ENCODE results near the gene TSPAN8. TPM values are rescaled to one million over a fixed set of nuclear protein-coding genes. Genes with fewer than 3 reads are reported as not detected.

Gene TSPAN8
- total RNA-seq, 1 experiment from 2014 or later: 4.2 TPM

DNA sequence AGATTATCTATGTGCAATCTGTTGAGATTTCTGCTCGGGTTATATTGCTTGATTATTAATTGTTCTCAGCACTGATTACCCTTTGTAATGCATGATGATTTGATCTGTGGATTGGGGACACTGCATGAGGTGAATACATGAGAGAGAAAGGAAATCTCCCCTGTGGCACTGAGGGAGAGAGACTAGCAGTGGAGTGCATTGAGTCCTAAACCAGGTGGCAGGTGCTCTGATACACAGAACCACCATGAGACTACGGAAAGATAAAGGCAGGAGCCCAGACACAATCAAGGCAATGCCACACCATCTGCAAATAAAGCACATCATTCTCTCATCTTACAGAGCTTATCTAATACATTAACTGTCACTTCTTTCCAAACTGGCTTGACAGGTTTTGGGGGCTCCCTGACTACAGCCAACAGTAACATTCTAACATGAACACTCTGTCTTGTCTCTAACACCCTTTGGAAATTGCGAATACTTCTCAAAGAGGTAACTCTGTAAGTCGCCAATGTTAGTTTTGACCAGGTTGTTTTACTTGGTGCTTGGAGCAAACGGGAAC lies 37.6 kb upstream of the TSPAN8 start:
- POLR2A ChIA-PET: no interaction called here
- Histone ChIP-seq H3K27me3 (ENCODE audit: control insufficient read depth, insufficient read depth, low read length) (no peaks in the 10 kb centered on the region), H3K4me1 (ENCODE audit: control insufficient read depth, insufficient read depth, low read length) (no peaks in the 10 kb centered on the region), H3K4me3 (ENCODE audit: low read depth in 2 of 2, low read length in 2 of 2) (no peak overlapping the region), H3K36me3 (ENCODE audit: control insufficient read depth, insufficient read depth, low read length) (no peaks in the 10 kb centered on the region), H3K9me3 (ENCODE audit: control insufficient read depth, insufficient read depth, low read depth, low read length) (no peaks in the 10 kb centered on the region), H3K27ac (ENCODE audit: low read length) (no peak overlapping the region)
- intact Hi-C loops (cut with micrococcal nuclease; ENCODE audit: unreplicated experiment) (no loop called here), in situ Hi-C loops (cut with HindIII; ENCODE audit: low pct_unique_long_range_greater_than_20kb, low sequenced_read_pairs) (no loop called here)
- TF ChIP-seq, protein P1, sequence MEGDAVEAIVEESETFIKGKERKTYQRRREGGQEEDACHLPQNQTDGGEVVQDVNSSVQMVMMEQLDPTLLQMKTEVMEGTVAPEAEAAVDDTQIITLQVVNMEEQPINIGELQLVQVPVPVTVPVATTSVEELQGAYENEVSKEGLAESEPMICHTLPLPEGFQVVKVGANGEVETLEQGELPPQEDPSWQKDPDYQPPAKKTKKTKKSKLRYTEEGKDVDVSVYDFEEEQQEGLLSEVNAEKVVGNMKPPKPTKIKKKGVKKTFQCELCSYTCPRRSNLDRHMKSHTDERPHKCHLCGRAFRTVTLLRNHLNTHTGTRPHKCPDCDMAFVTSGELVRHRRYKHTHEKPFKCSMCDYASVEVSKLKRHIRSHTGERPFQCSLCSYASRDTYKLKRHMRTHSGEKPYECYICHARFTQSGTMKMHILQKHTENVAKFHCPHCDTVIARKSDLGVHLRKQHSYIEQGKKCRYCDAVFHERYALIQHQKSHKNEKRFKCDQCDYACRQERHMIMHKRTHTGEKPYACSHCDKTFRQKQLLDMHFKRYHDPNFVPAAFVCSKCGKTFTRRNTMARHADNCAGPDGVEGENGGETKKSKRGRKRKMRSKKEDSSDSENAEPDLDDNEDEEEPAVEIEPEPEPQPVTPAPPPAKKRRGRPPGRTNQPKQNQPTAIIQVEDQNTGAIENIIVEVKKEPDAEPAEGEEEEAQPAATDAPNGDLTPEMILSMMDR (IDR thresholded peaks at IDR 0.05): no peak
- TF ChIP-seq, protein P2, sequence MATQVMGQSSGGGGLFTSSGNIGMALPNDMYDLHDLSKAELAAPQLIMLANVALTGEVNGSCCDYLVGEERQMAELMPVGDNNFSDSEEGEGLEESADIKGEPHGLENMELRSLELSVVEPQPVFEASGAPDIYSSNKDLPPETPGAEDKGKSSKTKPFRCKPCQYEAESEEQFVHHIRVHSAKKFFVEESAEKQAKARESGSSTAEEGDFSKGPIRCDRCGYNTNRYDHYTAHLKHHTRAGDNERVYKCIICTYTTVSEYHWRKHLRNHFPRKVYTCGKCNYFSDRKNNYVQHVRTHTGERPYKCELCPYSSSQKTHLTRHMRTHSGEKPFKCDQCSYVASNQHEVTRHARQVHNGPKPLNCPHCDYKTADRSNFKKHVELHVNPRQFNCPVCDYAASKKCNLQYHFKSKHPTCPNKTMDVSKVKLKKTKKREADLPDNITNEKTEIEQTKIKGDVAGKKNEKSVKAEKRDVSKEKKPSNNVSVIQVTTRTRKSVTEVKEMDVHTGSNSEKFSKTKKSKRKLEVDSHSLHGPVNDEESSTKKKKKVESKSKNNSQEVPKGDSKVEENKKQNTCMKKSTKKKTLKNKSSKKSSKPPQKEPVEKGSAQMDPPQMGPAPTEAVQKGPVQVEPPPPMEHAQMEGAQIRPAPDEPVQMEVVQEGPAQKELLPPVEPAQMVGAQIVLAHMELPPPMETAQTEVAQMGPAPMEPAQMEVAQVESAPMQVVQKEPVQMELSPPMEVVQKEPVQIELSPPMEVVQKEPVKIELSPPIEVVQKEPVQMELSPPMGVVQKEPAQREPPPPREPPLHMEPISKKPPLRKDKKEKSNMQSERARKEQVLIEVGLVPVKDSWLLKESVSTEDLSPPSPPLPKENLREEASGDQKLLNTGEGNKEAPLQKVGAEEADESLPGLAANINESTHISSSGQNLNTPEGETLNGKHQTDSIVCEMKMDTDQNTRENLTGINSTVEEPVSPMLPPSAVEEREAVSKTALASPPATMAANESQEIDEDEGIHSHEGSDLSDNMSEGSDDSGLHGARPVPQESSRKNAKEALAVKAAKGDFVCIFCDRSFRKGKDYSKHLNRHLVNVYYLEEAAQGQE (IDR thresholded peaks at IDR 0.05; ENCODE audit: insufficient read depth in 1 of 2, low read depth in 2 of 2, low read length in 1 of 2): no peak
- TF ChIP-seq TCF7L2 (IDR thresholded peaks at IDR 0.05; ENCODE audit: low read depth, low read length): no peak
- TF ChIP-seq SIN3A (IDR thresholded peaks at IDR 0.05; ENCODE audit: borderline replicate concordance, insufficient read depth, low read depth, low read length): no peak
- no peak for TF ChIP-seq POLR2AphosphoS5 (IDR thresholded peaks at IDR 0.05; ENCODE audit: low read depth, low read length)
- DNase-seq (ENCODE audit: low read depth, low spot score): no peak
- CTCF ChIA-PET: no interaction called here
- no peak for ATAC-seq
- no TSS peak for BruUV-seq (replicated peaks)

DNA sequence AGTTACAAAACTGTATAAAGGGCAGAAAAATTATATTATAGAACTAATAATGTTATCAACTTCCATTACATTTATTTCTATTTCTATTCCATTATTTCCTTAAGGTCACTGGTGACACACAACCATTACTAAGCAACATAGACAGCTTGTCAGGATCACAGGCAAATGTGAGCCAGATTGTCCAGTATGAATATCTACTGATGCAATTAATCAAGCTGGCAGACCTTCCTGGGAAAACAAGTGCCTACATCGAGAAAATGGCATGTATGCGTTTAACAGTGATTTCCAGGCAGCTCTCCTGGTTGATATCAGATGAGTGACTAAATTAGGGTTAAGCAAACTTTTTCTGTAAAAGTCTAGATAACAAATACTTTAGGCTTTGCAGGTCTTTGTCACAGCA lies 36.9 kb upstream of the TSPAN8 start:
- Histone ChIP-seq H3K27me3 (ENCODE audit: control insufficient read depth, insufficient read depth, low read length) (no peaks in the 10 kb centered on the region), H3K9me3 (ENCODE audit: control insufficient read depth, insufficient read depth, low read depth, low read length) (no peaks in the 10 kb centered on the region), H3K27ac (ENCODE audit: low read length) (no peak overlapping the region), H3K4me3 (ENCODE audit: low read depth in 2 of 2, low read length in 2 of 2) (no peak overlapping the region), H3K4me1 (ENCODE audit: control insufficient read depth, insufficient read depth, low read length) (no peaks in the 10 kb centered on the region), H3K36me3 (ENCODE audit: control insufficient read depth, insufficient read depth, low read length) (no peaks in the 10 kb centered on the region)
- TF ChIP-seq POLR2AphosphoS5 (IDR thresholded peaks at IDR 0.05; ENCODE audit: low read depth, low read length) (no peak), TCF7L2 (IDR thresholded peaks at IDR 0.05; ENCODE audit: low read depth, low read length) (no peak)
- TF ChIP-seq, protein P1 (IDR thresholded peaks at IDR 0.05): no peak
- BruUV-seq (replicated peaks): no TSS peak
- DNase-seq (ENCODE audit: low read depth, low spot score) (no peak), ATAC-seq (no peak)
- intact Hi-C loops (cut with micrococcal nuclease; ENCODE audit: unreplicated experiment) (no loop called here), in situ Hi-C loops (cut with HindIII; ENCODE audit: low pct_unique_long_range_greater_than_20kb, low sequenced_read_pairs) (no loop called here)
- POLR2A ChIA-PET: no interaction called here
- CTCF ChIA-PET: no interaction called here
